Liver (tissue), 3 donors: Measurements from ENCODE around the gene RGS17.

Source experiments
- EGR1 ChIP-seq, 2 donors: IDR thresholded peaks; 2 replicates each; pipeline ENCODE4 v1.6.1; 2016 to 2018; ENCODE audit warnings: antibody characterized with exemption in 2 of 2, low read depth in 2 of 2
- FOXA1 ChIP-seq: IDR thresholded peaks from 2 replicates; pipeline ENCODE4 v1.6.1; 2016; ENCODE audit warnings: antibody characterized with exemption
- RAD21 ChIP-seq, 2 donors: IDR thresholded peaks; 2 replicates each; pipeline ENCODE4 v1.6.1; 2016; ENCODE audit warnings: antibody characterized with exemption in 2 of 2, mild to moderate bottlenecking in 2 of 2
- SP1 ChIP-seq: IDR thresholded peaks from 2 replicates; pipeline ENCODE4 v1.6.1; 2018; ENCODE audit warnings: antibody characterized with exemption, mild to moderate bottlenecking
- TAF1 ChIP-seq: conservative IDR thresholded peaks from 2 replicates; pipeline ENCODE4 v1.6.1; 2016; ENCODE audit warnings: antibody characterized with exemption, mild to moderate bottlenecking
- YY1 ChIP-seq: IDR thresholded peaks from 2 replicates; pipeline ENCODE4 v1.6.1; 2016; ENCODE audit warnings: antibody characterized with exemption, mild to moderate bottlenecking
- TF ChIP-seq, protein P1 (sequence below): fragments of 150-350 bp; IDR thresholded peaks from 2 replicates; pipeline ENCODE4 v1.5.1; 2017; ENCODE audit warnings: improper control_type of control experiment, low read depth, low read length; ENCODE audit not compliant: missing input control
- TF ChIP-seq, protein P2 (sequence below): IDR thresholded peaks from 2 replicates; pipeline ENCODE4 v1.6.1; 2016; ENCODE audit warnings: antibody characterized with exemption
- TF ChIP-seq, protein P3 (sequence below): IDR thresholded peaks from 2 replicates; pipeline ENCODE4 v1.6.1; 2016; ENCODE audit warnings: antibody characterized with exemption, mild to moderate bottlenecking
- donor health status: healthy.
- donor health status: healthy.

DNA sequence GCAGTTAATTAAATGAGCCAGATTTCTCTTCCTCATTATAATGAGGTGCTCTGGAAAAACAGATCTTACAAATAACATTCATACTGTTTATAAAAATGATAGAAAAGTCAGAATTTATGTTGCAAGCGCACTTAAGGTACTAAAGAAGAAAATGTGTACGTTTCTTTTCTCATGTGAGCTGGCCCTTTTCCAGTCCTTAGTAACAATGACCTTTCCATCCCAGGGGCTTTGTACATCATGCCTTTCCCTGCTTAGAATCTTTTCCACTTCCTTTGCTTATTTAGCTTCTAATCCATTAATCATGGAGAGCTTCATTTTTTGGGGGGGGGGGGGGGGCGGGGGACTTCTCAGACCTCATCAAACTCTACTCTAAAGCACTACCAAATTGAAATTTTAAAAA lies 153.0 kb downstream of the RGS17 start:
- TF ChIP-seq, protein P1, sequence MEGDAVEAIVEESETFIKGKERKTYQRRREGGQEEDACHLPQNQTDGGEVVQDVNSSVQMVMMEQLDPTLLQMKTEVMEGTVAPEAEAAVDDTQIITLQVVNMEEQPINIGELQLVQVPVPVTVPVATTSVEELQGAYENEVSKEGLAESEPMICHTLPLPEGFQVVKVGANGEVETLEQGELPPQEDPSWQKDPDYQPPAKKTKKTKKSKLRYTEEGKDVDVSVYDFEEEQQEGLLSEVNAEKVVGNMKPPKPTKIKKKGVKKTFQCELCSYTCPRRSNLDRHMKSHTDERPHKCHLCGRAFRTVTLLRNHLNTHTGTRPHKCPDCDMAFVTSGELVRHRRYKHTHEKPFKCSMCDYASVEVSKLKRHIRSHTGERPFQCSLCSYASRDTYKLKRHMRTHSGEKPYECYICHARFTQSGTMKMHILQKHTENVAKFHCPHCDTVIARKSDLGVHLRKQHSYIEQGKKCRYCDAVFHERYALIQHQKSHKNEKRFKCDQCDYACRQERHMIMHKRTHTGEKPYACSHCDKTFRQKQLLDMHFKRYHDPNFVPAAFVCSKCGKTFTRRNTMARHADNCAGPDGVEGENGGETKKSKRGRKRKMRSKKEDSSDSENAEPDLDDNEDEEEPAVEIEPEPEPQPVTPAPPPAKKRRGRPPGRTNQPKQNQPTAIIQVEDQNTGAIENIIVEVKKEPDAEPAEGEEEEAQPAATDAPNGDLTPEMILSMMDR, result no peak
- TF ChIP-seq TAF1 (no peak), RAD21 (IDR thresholded peaks at IDR 0.05) (no peak), SP1 (no peak), YY1 (no peak), EGR1 (IDR thresholded peaks at IDR 0.05; ENCODE audit: low read depth in 2 of 2) (no peak), FOXA1 (no peak)
- TF ChIP-seq, protein P2, sequence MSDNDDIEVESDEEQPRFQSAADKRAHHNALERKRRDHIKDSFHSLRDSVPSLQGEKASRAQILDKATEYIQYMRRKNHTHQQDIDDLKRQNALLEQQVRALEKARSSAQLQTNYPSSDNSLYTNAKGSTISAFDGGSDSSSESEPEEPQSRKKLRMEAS, result no peak
- TF ChIP-seq, protein P3, sequence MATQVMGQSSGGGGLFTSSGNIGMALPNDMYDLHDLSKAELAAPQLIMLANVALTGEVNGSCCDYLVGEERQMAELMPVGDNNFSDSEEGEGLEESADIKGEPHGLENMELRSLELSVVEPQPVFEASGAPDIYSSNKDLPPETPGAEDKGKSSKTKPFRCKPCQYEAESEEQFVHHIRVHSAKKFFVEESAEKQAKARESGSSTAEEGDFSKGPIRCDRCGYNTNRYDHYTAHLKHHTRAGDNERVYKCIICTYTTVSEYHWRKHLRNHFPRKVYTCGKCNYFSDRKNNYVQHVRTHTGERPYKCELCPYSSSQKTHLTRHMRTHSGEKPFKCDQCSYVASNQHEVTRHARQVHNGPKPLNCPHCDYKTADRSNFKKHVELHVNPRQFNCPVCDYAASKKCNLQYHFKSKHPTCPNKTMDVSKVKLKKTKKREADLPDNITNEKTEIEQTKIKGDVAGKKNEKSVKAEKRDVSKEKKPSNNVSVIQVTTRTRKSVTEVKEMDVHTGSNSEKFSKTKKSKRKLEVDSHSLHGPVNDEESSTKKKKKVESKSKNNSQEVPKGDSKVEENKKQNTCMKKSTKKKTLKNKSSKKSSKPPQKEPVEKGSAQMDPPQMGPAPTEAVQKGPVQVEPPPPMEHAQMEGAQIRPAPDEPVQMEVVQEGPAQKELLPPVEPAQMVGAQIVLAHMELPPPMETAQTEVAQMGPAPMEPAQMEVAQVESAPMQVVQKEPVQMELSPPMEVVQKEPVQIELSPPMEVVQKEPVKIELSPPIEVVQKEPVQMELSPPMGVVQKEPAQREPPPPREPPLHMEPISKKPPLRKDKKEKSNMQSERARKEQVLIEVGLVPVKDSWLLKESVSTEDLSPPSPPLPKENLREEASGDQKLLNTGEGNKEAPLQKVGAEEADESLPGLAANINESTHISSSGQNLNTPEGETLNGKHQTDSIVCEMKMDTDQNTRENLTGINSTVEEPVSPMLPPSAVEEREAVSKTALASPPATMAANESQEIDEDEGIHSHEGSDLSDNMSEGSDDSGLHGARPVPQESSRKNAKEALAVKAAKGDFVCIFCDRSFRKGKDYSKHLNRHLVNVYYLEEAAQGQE, result no peak
